H9 (cell line): Measurements from ENCODE around the gene VARS1. TPM values are rescaled to one million over a fixed set of nuclear protein-coding genes. Genes with fewer than 3 reads are reported as not detected.

ENCODE experiments used
- DNase-seq: peaks from one replicate; pipeline ENCODE4 v3.0.0-alpha.2; 2017
- H2AFZ ChIP-seq: one replicate; pipeline ENCODE4 v1.6.1; 2013; ENCODE audit warnings: mild to moderate bottlenecking, low read length, control low read depth, moderate library complexity
- H2AK5ac ChIP-seq: 2 replicates; pipeline ENCODE4 v1.6.1; 2013; ENCODE audit warnings: low read length, control low read depth, mixed read lengths; ENCODE audit not compliant: insufficient read length
- H2BK120ac ChIP-seq: one replicate; pipeline ENCODE4 v1.6.1; 2013; ENCODE audit warnings: low read depth, mild to moderate bottlenecking, low read length, control low read depth, inconsistent platforms; ENCODE audit not compliant: poor library complexity, severe bottlenecking
- H2BK12ac ChIP-seq: 2 replicates; pipeline ENCODE4 v1.6.1; 2013; ENCODE audit warnings: low read length, control low read depth, mixed read lengths, low read depth; ENCODE audit not compliant: insufficient read length
- H2BK15ac ChIP-seq: 2 replicates; pipeline ENCODE4 v1.6.1; 2013; ENCODE audit warnings: low read depth, low read length, control low read depth
- H2BK20ac ChIP-seq: one replicate; pipeline ENCODE4 v1.6.1; 2013; ENCODE audit warnings: low read depth, mild to moderate bottlenecking, low read length, control low read depth, inconsistent platforms; ENCODE audit not compliant: poor library complexity, severe bottlenecking
- H2BK5ac ChIP-seq: 2 replicates; pipeline ENCODE4 v1.6.1; 2013; ENCODE audit warnings: low read length, control low read depth, mixed read lengths; ENCODE audit not compliant: insufficient read length
- H3K14ac ChIP-seq: 2 replicates; pipeline ENCODE4 v1.6.1; 2013; ENCODE audit warnings: low read length, control low read depth; ENCODE audit not compliant: insufficient read depth
- H3K18ac ChIP-seq: 2 replicates; pipeline ENCODE4 v1.6.1; 2013; ENCODE audit warnings: low read depth, mild to moderate bottlenecking, mixed read lengths, low read length, control low read depth; ENCODE audit not compliant: insufficient read length
- H3K23ac ChIP-seq: 2 replicates; pipeline ENCODE4 v1.6.1; 2013; ENCODE audit warnings: low read length, control low read depth, mixed read lengths, low read depth; ENCODE audit not compliant: insufficient read length
- H3K23me2 ChIP-seq: 2 replicates; pipeline ENCODE4 v1.6.1; 2013; ENCODE audit warnings: low read depth, mild to moderate bottlenecking, mixed read lengths, low read length, control low read depth; ENCODE audit not compliant: insufficient read length, poor library complexity, severe bottlenecking
- H3K27ac ChIP-seq: 2 replicates; pipeline ENCODE4 v1.5.1; 2013; ENCODE audit warnings: low read length, control low read depth, mixed read lengths, low read depth; ENCODE audit not compliant: insufficient read length
- H3K27me3 ChIP-seq: 2 replicates; pipeline ENCODE4 v1.6.1; 2013; ENCODE audit warnings: low read length, control low read depth, inconsistent platforms; ENCODE audit not compliant: insufficient read depth
- H3K4ac ChIP-seq: 2 replicates; pipeline ENCODE4 v1.6.1; 2013; ENCODE audit warnings: low read depth, mild to moderate bottlenecking, control low read depth, inconsistent platforms, low read length, moderate library complexity
- H3K4me1 ChIP-seq: 2 replicates; pipeline ENCODE4 v1.6.1; 2013; ENCODE audit warnings: low read length, control low read depth, inconsistent platforms; ENCODE audit not compliant: insufficient read depth
- H3K4me2 ChIP-seq: 2 replicates; pipeline ENCODE4 v1.6.1; 2013; ENCODE audit warnings: low read length, control low read depth, mixed read lengths; ENCODE audit not compliant: insufficient read length, insufficient read depth
- H3K56ac ChIP-seq: 2 replicates; pipeline ENCODE4 v1.6.1; 2013; ENCODE audit warnings: low read depth, mild to moderate bottlenecking, mixed read lengths, low read length, control low read depth; ENCODE audit not compliant: insufficient read length
- H3K79me1 ChIP-seq: 2 replicates; pipeline ENCODE4 v1.6.1; 2013; ENCODE audit warnings: low read depth, mild to moderate bottlenecking, moderate library complexity, low read length, control low read depth, inconsistent platforms; ENCODE audit not compliant: insufficient read depth, poor library complexity, severe bottlenecking
- H3K79me2 ChIP-seq: 2 replicates; pipeline ENCODE4 v1.6.1; 2013; ENCODE audit warnings: low read length, control low read depth, inconsistent platforms; ENCODE audit not compliant: insufficient read depth
- H3K9ac ChIP-seq: 2 replicates; pipeline ENCODE4 v1.6.1; 2013; ENCODE audit warnings: low read length, control low read depth, mixed read lengths; ENCODE audit not compliant: insufficient read length; ENCODE audit errors: extremely low read depth
- H3K9me3 ChIP-seq: one replicate; pipeline ENCODE4 v1.6.1; 2013; ENCODE audit warnings: low read depth, low read length, inconsistent platforms; ENCODE audit not compliant: control insufficient read depth
- H3T11ph ChIP-seq: one replicate; pipeline ENCODE4 v1.6.1; 2013; ENCODE audit warnings: mild to moderate bottlenecking, low read length, control low read depth, inconsistent platforms
- H4K20me1 ChIP-seq: one replicate; pipeline ENCODE4 v1.6.1; 2013; ENCODE audit not compliant: control insufficient read depth, insufficient read length, insufficient read depth
- H4K5ac ChIP-seq: 2 replicates; pipeline ENCODE4 v1.6.1; 2013; ENCODE audit warnings: low read depth, mild to moderate bottlenecking, mixed read lengths, low read length, control low read depth; ENCODE audit not compliant: insufficient read length
- H4K8ac ChIP-seq: replicated peaks from 2 replicates; pipeline ENCODE4 v1.6.1; 2013; ENCODE audit warnings: low read length, control low read depth, mixed read lengths, low read depth; ENCODE audit not compliant: insufficient read length
- H4K91ac ChIP-seq: 2 replicates; pipeline ENCODE4 v1.6.1; 2013; ENCODE audit warnings: low read depth, mild to moderate bottlenecking, moderate library complexity, mixed read lengths, low read length, control low read depth; ENCODE audit not compliant: insufficient read length
- H3K27ac Mint-ChIP-seq, 3 experiments: 2 replicates in 2 of 3; 3 replicates in 1 of 3; pipeline ENCODE4 v1.8.0; 2020 to 2021; ENCODE audit warnings: mixed read lengths in 3 of 3, mild to moderate bottlenecking in 1 of 3, moderate library complexity in 1 of 3
- H3K27me3 Mint-ChIP-seq: 2 replicates; pipeline ENCODE4 v1.8.0; 2021; ENCODE audit warnings: low read depth, mild to moderate bottlenecking, moderate library complexity, mixed read lengths
- H3K36me3 Mint-ChIP-seq, 3 experiments: 2 replicates in 2 of 3; 3 replicates in 1 of 3; pipeline ENCODE4 v1.8.0; 2020 to 2021; ENCODE audit warnings: low read depth in 3 of 3, mixed read lengths in 3 of 3; ENCODE audit not compliant: insufficient read depth in 1 of 3
- H3K4me1 Mint-ChIP-seq, 2 experiments: 2 replicates each; pipeline ENCODE4 v1.8.0; 2020; ENCODE audit warnings: mixed read lengths in 2 of 2
- H3K4me3 Mint-ChIP-seq, 2 experiments: 2 replicates in 1 of 2; 3 replicates in 1 of 2; pipeline ENCODE4 v1.8.0; 2020 to 2021; ENCODE audit warnings: mild to moderate bottlenecking in 2 of 2, mixed read lengths in 2 of 2, moderate library complexity in 1 of 2
- H3K9me3 Mint-ChIP-seq, 2 experiments: 2 replicates in 1 of 2; 3 replicates in 1 of 2; pipeline ENCODE4 v1.8.0; 2020; ENCODE audit warnings: mild to moderate bottlenecking in 2 of 2, mixed read lengths in 2 of 2, moderate library complexity in 1 of 2
- whole genome bisulfite sequencing: extraction: QIAGEN DNeasy Blood & Tissue Kit; methylation state at CpG from one replicate; pipeline ENCODE4 v1.1.7; 2013; ENCODE audit warnings: missing lambda C conversion rate, low lambda C conversion rate, mixed read lengths; ENCODE audit not compliant: insufficient read length; ENCODE audit errors: extremely low coverage; 5-methylcytosine and 5-hydroxymethylcytosine counted together
- total RNA-seq: library from RNA; stranded (reverse); gene quantifications from 2 replicates; pipeline ENCODE4 v1.2.1, GENCODE V29; 2021
- TF ChIP-seq, protein P1 (sequence below): fragments of 200-600 bp; sonication (generic); conservative IDR thresholded peaks from 3 replicates; pipeline ENCODE4 v1.8.0; 2021; ENCODE audit warnings: antibody characterized with exemption, mild to moderate bottlenecking

VARS1 gene
- total RNA-seq, 1 experiment from 2014 or later = 154 TPM

DNA sequence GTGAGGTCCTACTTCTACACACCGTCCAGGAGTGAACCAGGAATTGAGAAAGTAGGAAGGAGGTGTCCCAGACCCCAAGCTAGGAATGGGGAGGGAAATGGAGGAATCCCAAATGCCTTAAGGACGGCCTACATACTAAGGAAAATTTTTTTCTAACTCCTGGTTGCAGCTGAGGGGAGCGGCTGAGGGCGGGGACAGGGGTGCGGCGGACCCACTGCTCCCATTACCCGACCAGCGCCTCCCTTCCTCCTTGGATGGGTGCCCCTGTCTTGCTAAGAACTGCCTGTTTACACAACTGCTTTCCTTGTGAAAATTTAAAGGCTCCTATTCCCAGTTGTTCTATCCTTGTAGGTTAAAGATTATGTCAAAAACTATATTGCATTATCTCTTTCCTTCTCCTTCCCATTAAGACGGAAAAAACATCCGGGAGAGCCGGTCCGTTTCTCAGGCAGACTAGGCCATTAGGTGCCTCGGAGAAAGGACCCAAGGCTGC lies 31.3 kb upstream of the VARS1 start:
- Histone ChIP-seq H3K14ac (peak overlapping the region; percentile 70; the same call in 1 of the 2 replicates), H3K56ac (no peak overlapping the region), H3K23me2 (peaks cover 20% of the 10 kb centered on the region), H3K4me2 (peak overlapping the region; percentile 84), H4K91ac (no peak overlapping the region), H2BK15ac (no peak overlapping the region; the same call in 1 of the 2 replicates), H3K27me3 (no peaks in the 10 kb centered on the region), H2AFZ (no peak overlapping the region), H3K79me2 (peaks cover 5% of the 10 kb centered on the region; the same call in 1 of the 2 replicates), H3K9me3 (no peaks in the 10 kb centered on the region), H2BK120ac (no peak overlapping the region), H2BK20ac (no peak overlapping the region), H3K27ac (peak overlapping the region; percentile 85), H3T11ph (no peak overlapping the region), H3K79me1 (no peaks in the 10 kb centered on the region), H4K8ac (no peak overlapping the region), H2BK5ac (no peak overlapping the region), H2BK12ac (no peak overlapping the region), H3K18ac (peak overlapping the region; percentile 9), H3K9ac (peak overlapping the region; percentile 23), H2AK5ac (no peak overlapping the region), H3K4ac (no peak overlapping the region), H4K5ac (no peak overlapping the region), H3K23ac (no peak overlapping the region), H4K20me1 (no peaks in the 10 kb centered on the region), H3K4me1 (peaks cover 5% of the 10 kb centered on the region; the same call in 1 of the 2 replicates)
- Mint-ChIP-seq H3K9me3 (no peaks in the 10 kb centered on the region; a peak in 1 of 5 replicates), H3K27me3 (peaks cover 4% of the 10 kb centered on the region), H3K4me1 (peaks cover 48 to 55% of the 10 kb centered on the region in 2 experiments), H3K36me3 (peaks cover 0 to 2% (median 0%) of the 10 kb centered on the region in 3 experiments; a peak in 1 of 7 replicates), H3K4me3 (peak overlapping the region; percentile 84 to 92), H3K27ac (peak overlapping the region; percentile 97 to 100 (median 98))
- DNase-seq = peak; percentile 76
- no CpG with 5 or more reads among the region's 13 CpGs for WGBS
- TF ChIP-seq, protein P1, sequence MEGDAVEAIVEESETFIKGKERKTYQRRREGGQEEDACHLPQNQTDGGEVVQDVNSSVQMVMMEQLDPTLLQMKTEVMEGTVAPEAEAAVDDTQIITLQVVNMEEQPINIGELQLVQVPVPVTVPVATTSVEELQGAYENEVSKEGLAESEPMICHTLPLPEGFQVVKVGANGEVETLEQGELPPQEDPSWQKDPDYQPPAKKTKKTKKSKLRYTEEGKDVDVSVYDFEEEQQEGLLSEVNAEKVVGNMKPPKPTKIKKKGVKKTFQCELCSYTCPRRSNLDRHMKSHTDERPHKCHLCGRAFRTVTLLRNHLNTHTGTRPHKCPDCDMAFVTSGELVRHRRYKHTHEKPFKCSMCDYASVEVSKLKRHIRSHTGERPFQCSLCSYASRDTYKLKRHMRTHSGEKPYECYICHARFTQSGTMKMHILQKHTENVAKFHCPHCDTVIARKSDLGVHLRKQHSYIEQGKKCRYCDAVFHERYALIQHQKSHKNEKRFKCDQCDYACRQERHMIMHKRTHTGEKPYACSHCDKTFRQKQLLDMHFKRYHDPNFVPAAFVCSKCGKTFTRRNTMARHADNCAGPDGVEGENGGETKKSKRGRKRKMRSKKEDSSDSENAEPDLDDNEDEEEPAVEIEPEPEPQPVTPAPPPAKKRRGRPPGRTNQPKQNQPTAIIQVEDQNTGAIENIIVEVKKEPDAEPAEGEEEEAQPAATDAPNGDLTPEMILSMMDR = no peak
